K562 (cell line): ENCODE data around the gene KCND1. TPM values are rescaled to one million over a fixed set of nuclear protein-coding genes. Genes with fewer than 3 reads are reported as not detected.
A peak's percentile ranks its signal among the peaks of the same experiment; 100 is the strongest.

Experiments used
- ATF7 ChIP-seq: fragments of 450-650 bp; IDR thresholded peaks from 2 replicates; pipeline ENCODE4 v1.7.1; 2014; ENCODE audit warnings: mild to moderate bottlenecking, moderate library complexity
- BRCA1 ChIP-seq, 2 experiments: fragments of 450-650 bp in 1 of 2; sonication (generic) in 1 of 2; formaldehyde crosslinking in 1 of 2; IDR thresholded peaks; 2 replicates each; pipeline versions ENCODE4 v1.5.0 to v1.6.1; 2017 to 2020; ENCODE audit warnings: mild to moderate bottlenecking in 1 of 2, missing genetic modification reagents in 1 of 2
- CBFA2T3 ChIP-seq: fragments of 450-650 bp; IDR thresholded peaks from 2 replicates; pipeline ENCODE4 v1.6.1; 2017
- CBX1 ChIP-seq: sonication (generic); IDR thresholded peaks from 2 replicates; pipeline ENCODE4 v1.6.1; 2016; ENCODE audit warnings: antibody characterized with exemption, low read depth, mild to moderate bottlenecking
- CHD7 ChIP-seq: fragments of 200-600 bp; sonication (generic); IDR thresholded peaks from one replicate; pipeline ENCODE4 v1.6.1; 2012; ENCODE audit warnings: mild to moderate bottlenecking, low read depth, low read length, inconsistent platforms
- HIVEP1 ChIP-seq: fragments of 250-450 bp; sonication (Bioruptor Pico); IDR thresholded peaks from 2 replicates; pipeline ENCODE4 v1.4.0; 2020; ENCODE audit warnings: mild to moderate bottlenecking
- KDM5B ChIP-seq: fragments of 200-600 bp; sonication (generic); IDR thresholded peaks from 2 replicates; pipeline ENCODE4 v1.6.1; 2012; ENCODE audit warnings: low read depth, mild to moderate bottlenecking, moderate library complexity, low read length, control low read depth, inconsistent platforms; ENCODE audit not compliant: insufficient replicate concordance
- MCM3 ChIP-seq: fragments of 450-650 bp; IDR thresholded peaks from 2 replicates; pipeline ENCODE4 v1.6.1; 2016
- MCM5 ChIP-seq: fragments of 450-650 bp; IDR thresholded peaks from 2 replicates; pipeline ENCODE4 v1.6.1; 2016; ENCODE audit warnings: low read depth
- PRPF4 ChIP-seq: fragments of 200-400 bp; formaldehyde crosslinking; IDR thresholded peaks from one replicate; pipeline ENCODE4 v1.6.1; 2017; ENCODE audit warnings: low read length, low read depth, mild to moderate bottlenecking; ENCODE audit not compliant: insufficient read depth, poor library complexity, severe bottlenecking
- SMARCA5 ChIP-seq: fragments of 450-650 bp; IDR thresholded peaks from 2 replicates; pipeline ENCODE4 v1.6.1; 2016
- SP2 ChIP-seq: IDR thresholded peaks from 2 replicates; pipeline ENCODE4 v1.6.1; 2011; ENCODE audit warnings: mild to moderate bottlenecking, low read depth, low read length, moderate library complexity; ENCODE audit not compliant: poor library complexity, severe bottlenecking; ENCODE audit errors: extremely low read depth
- SRSF7 ChIP-seq: fragments of 200-400 bp; formaldehyde crosslinking; optimal IDR thresholded peaks from 2 replicates; pipeline ENCODE3; 2017; ENCODE audit warnings: mild to moderate bottlenecking, low read depth, low read length
- U2AF2 ChIP-seq: fragments of 200-400 bp; formaldehyde crosslinking; optimal IDR thresholded peaks from 2 replicates; pipeline ENCODE3; 2017; ENCODE audit warnings: low read depth, mild to moderate bottlenecking, low read length
- XRCC3 ChIP-seq: fragments of 450-650 bp; IDR thresholded peaks from 2 replicates; pipeline ENCODE4 v1.6.1; 2017; ENCODE audit warnings: mild to moderate bottlenecking, moderate library complexity
- ZNF212 ChIP-seq: fragments of 450-650 bp; formaldehyde crosslinking; IDR thresholded peaks from 2 replicates; pipeline ENCODE4 v1.4.0; 2020; ENCODE audit warnings: mild to moderate bottlenecking
- ZNF507 ChIP-seq: conservative IDR thresholded peaks from 2 replicates; pipeline ENCODE4 v1.6.1; 2017; ENCODE audit warnings: missing genetic modification characterization, missing compliant biosample characterization
- ZNF695 ChIP-seq: fragments of 450-650 bp; formaldehyde crosslinking; IDR thresholded peaks from 2 replicates; pipeline ENCODE4 v1.4.0; 2020; ENCODE audit warnings: mild to moderate bottlenecking, moderate library complexity
- ZSCAN32 ChIP-seq: fragments of 450-650 bp; formaldehyde crosslinking; IDR thresholded peaks from 2 replicates; pipeline ENCODE4 v1.4.0; 2020; ENCODE audit warnings: mild to moderate bottlenecking, moderate library complexity
- polyA plus RNA-seq, 8 experiments: library from polyadenylated mRNA; depleted of rRNA in 4 of 8; stranded (reverse) in 5 of 8; unstranded in 3 of 8; fragments of >200 nt; fragmentation: Nextera tagmentation in 2 of 8; fragmentation: Illumina TruSeq in 1 of 8; extraction: Ambion mirVana in 2 of 8; extraction: Trizol in 1 of 8; gene quantifications; 2 replicates each; pipeline versions ENCODE4 v1.2.1 to v1.2.3, GENCODE V29; 2011 to 2014; ENCODE audit warnings: inconsistent platforms in 1 of 8, missing spikeins in 1 of 8
- total RNA-seq, 7 experiments: library from RNA; depleted of rRNA in 6 of 7; stranded (reverse); fragments of >200 nt in 6 of 7; fragmentation: Illumina TruSeq in 2 of 7; extraction: Trizol in 2 of 7; gene quantifications; 2 replicates each; pipeline versions ENCODE4 v1.2.1 to v1.2.3, GENCODE V29; 2011 to 2021; ENCODE audit warnings: low replicate concordance in 1 of 7

Gene KCND1
- total and polyA plus RNA-seq, 9 of the 15 experiments (the other 6 are each of a cell fraction or from before 2014, with no cell fraction given), result 0.06 to 0.83 (median 0.39) TPM; not detected in 1

- TF ChIP-seq U2AF2, result no peak
- no peak for TF ChIP-seq PRPF4
- no peak for TF ChIP-seq ZSCAN32
- no peak for TF ChIP-seq MCM5
- no peak for TF ChIP-seq ATF7
- TF ChIP-seq SRSF7, result no peak
- TF ChIP-seq BRCA1 (IDR thresholded peaks at IDR 0.05), result no peak
- TF ChIP-seq BRCA1 (CRISPR knock-in tag; IDR thresholded peaks at IDR 0.05), result no peak
- TF ChIP-seq CBFA2T3, result no peak
- no peak for TF ChIP-seq SP2
- TF ChIP-seq ZNF695 (CRISPR knock-in tag), result no peak
- no peak for TF ChIP-seq HIVEP1 (CRISPR knock-in tag)
- no peak for TF ChIP-seq XRCC3
- no peak for TF ChIP-seq SMARCA5
- no peak for TF ChIP-seq ZNF212 (CRISPR knock-in tag)
- no peak for TF ChIP-seq MCM3
- peak; percentile 86 for TF ChIP-seq KDM5B
- TF ChIP-seq ZNF507, result no peak
- no peak for TF ChIP-seq CBX1
- TF ChIP-seq CHD7, result no peak
Measured at GRCh38 chrX:48918643-48919340, 52.9 kb downstream of the KCND1 start, which contains the start of gene PIM2 (continued).
